RWPE1 (cell line): Measurements from ENCODE around the gene CCDC157.

Source experiments
- CTCF ChIA-PET: fragments of 350-600 bp; sonication (Branson Sonifier 250); formaldehyde crosslinking; extraction: SDS; loops from one replicate; lab custom pipeline; 2021; lab: Yijun Ruan, JAX
- POLR2A ChIA-PET: fragments of 400-600 bp; formaldehyde crosslinking; extraction: SDS; loops from one replicate; lab custom pipeline; 2020; ENCODE audit warnings: antibody characterized with exemption; ENCODE audit not compliant: low non-redundant PET; lab: Yijun Ruan, JAX
- DNase-seq: peaks from one replicate; pipeline ENCODE4 v3.0.0; 2012; ENCODE audit warnings: low spot score
- H3K27ac ChIP-seq: fragments of 450-650 bp; 2 replicates; pipeline ENCODE4 v1.5.1; 2017
- TF ChIP-seq, protein P1 (sequence below): fragments of 450-650 bp; conservative IDR thresholded peaks from 2 replicates; pipeline ENCODE4 v1.5.1; 2017; ENCODE audit warnings: low read depth, mild to moderate bottlenecking

CCDC157 gene

DNA sequence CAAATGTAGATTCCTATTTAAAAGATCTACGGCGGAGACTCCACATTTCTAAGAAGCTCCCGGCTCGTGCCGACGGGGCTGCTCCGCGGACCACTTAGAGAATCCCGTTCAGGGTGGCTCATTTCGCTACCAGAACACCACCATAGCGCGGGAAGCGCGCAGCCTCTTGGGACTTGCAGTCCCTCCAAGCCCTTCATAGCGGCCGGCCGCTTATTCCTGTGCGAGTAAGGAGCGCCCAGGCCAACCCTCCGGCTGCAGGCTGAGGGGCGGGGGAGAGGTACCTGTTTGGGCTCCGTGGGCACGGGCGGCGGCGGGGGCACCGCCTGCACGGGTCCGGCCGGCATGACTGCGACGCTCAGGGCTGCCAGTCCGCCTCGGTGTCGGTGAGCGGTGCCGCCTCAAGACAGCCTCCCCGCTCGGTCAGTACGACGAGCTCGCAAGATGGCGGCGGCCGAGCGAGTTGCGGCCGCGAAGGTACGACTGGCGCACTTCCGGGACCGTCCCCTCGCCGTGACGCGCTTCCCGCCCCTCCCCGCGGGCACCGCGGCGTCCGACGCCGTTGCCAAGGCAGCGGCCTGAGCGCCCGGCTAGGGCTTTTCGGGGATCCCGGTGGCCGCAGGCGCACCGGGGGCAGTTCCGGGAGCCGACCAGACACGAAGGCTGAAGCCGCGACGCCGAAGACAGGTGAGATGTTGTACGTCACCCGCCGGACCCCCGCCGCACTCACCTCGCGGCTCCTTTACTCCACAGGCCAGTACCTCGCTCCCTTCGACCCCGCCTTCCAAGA is at the start of gene CCDC157, which contains the start of gene SF3A1:
Gene CCDC157, plus strand, starts transcription at position 559 of the 787 bp plus-strand sequence. CDS start 8,994 bp downstream, outside the sequence.
Gene SF3A1, minus strand, starts transcription at position 446 of the 787 bp plus-strand sequence. Its CDS starts 102 bp downstream, at position 344.
- peak within 1 kb of the TSS; percentile 87 for H3K27ac ChIP-seq
- TF ChIP-seq, protein P1, sequence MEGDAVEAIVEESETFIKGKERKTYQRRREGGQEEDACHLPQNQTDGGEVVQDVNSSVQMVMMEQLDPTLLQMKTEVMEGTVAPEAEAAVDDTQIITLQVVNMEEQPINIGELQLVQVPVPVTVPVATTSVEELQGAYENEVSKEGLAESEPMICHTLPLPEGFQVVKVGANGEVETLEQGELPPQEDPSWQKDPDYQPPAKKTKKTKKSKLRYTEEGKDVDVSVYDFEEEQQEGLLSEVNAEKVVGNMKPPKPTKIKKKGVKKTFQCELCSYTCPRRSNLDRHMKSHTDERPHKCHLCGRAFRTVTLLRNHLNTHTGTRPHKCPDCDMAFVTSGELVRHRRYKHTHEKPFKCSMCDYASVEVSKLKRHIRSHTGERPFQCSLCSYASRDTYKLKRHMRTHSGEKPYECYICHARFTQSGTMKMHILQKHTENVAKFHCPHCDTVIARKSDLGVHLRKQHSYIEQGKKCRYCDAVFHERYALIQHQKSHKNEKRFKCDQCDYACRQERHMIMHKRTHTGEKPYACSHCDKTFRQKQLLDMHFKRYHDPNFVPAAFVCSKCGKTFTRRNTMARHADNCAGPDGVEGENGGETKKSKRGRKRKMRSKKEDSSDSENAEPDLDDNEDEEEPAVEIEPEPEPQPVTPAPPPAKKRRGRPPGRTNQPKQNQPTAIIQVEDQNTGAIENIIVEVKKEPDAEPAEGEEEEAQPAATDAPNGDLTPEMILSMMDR: no peak
- peak; percentile 77 for DNase-seq
- POLR2A ChIA-PET: interaction anchor here (0.6 kb wide), 1 partner anchor 61 kb away, joined by 3 read pairs; no protein-coding TSS in a partner anchor
- CTCF ChIA-PET: no interaction called here

DNA sequence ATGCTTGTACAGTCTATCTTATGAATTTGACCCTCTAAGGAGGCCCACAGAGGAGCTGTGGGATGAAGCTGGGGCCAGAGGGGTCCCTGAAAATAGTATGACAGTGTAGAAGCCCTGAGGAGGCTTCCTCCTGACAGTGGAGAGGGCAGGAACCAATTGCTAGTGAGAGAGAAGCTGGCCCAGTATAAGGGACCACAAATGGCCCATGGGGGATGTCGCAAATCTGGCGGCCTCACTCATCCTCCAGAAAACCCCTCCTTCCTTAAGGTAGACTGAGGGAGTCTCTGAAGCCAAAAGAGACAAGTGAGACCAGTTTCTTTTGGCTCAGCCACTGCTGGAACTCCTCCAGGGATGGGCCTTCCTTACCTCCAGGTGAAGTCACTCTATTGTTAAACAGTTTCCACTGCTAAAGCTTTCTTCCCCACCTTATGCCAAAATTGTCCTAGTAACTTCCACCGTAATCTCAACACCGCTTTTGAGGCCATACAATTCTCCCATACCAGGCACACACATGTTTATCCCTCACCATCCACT is 49.7 kb upstream of the CCDC157 start:
- H3K27ac ChIP-seq: no peak overlapping the region
- ChIA-PET POLR2A (no interaction called here), CTCF (no interaction called here)
- no peak for DNase-seq
- TF ChIP-seq, protein P1: no peak

DNA sequence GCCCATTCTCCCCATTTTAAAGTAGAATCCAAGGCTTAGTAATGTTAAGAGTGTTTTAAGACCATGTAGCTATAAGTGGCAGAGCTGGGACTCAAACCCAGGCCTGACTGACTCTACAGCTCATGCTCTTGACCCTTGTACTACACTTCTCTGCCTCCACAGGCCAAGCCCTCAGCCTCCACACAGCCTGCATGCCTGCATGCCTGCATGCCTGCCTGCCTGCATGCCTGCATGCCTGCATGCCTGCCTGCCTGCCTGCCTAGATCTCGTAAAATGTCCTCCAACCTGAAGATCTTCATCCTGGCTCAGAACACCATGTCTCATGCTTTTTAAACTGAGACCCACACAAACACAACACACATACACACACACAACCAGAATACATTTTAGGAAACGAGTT is 48.7 kb upstream of the CCDC157 start:
- ChIA-PET POLR2A (no interaction called here), CTCF (no interaction called here)
- H3K27ac ChIP-seq: no peak overlapping the region; the same call in 1 of the 2 replicates
- TF ChIP-seq, protein P1: no peak
- no peak for DNase-seq

DNA sequence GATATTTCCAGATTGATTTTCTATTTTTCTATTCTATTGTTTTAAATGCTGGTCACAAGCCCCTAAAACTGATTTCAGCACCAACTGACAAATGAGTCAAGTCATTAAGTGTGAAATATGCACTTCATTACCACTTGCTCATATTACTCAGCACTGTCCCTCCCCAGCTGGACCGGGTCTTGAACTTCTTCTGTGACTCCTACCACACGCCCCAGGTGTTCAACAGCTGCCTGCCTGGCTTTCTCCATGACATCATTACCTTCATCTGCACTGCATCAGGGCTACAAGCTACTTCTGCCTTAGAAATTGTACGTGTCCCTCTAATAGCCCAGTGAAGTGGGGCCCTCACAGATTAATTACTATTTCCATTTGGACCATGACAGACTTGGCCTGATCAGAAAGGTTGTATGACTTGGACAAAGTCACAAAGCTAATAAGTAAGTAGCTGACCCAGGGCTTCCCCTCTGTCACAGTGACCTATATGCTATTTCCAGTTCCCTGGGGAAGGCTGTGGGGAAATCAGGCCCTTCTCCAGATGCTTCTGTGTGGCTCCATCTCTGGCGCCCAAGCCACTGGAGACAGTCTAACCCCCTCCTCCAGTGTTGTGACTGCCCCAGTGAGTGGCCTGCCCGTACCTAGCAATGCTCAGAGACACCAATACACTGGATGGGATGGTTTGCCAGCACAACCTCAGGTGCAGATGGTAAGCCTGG is 48.1 kb upstream of the CCDC157 start:
- no peak for DNase-seq
- peak overlapping the region; percentile 31; the same call in 1 of the 2 replicates for H3K27ac ChIP-seq
- ChIA-PET POLR2A (no interaction called here), CTCF (no interaction called here)
- TF ChIP-seq, protein P1: no peak

DNA sequence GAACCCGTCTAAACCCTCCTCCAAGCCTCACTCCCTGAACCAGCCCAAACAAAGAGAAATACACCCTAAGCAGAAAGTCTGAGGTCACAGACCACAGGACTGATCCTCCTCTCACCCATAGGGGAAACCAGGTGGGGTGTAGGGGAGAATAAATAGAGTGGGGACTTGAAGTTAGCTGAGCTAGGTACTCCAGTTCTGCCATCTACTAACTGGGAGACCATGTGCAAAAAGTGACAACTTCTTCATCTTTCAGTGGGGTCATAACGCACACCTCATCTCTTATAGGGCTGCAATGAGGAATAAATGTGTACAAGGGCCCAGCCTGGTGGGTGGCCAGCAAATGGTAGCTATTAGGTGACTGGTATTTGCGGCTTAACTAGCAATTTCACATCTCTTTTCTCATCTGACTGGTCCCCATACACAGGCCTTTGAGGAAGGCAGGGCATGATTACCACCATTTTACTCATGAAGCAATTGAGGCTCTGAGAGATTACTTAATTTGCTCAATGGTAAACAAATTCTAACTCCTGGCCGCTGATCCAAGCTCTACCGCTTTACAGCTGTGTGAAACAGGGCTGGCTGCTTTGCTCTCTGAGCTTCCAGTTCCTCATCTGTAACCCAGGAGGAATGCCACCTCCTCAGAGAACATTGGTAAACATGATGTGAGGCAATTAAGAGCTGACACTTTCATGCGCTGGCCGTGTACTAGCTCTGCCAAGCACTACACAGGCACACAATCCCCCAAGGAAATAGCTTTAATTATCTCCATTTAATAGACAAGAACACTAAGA is 46.7 kb upstream of the CCDC157 start:
- ChIA-PET CTCF (no interaction called here), POLR2A (no interaction called here)
- H3K27ac ChIP-seq: peak overlapping the region; percentile 92
- TF ChIP-seq, protein P1: no peak
- no peak for DNase-seq
